Liver (tissue), 9 donors: ENCODE results near the gene SREBF1. TPM values are rescaled to one million over a fixed set of nuclear protein-coding genes. Genes with fewer than 3 reads are reported as not detected.

ENCODE experiments used
- DNase-seq: peaks from one replicate; pipeline ENCODE4 v3.0.0-alpha.2; 2017; ENCODE audit warnings: low spot score
- H3K27ac ChIP-seq, 2 donors: one replicate each; pipeline ENCODE4 v1.7.0; 2013; ENCODE audit warnings: inconsistent platforms in 2 of 2, low read length in 2 of 2, control low read depth in 1 of 2, low read depth in 1 of 2, mild to moderate bottlenecking in 1 of 2
- H3K27me3 ChIP-seq, 4 donors: one replicate each; pipeline versions ENCODE4 v1.6.1 to v1.7.0; 2013; ENCODE audit warnings: low read length in 3 of 4, inconsistent platforms in 1 of 4, mild to moderate bottlenecking in 1 of 4, moderate library complexity in 1 of 4; ENCODE audit not compliant: control insufficient read depth in 4 of 4, insufficient read depth in 4 of 4
- H3K36me3 ChIP-seq, 4 donors: one replicate each; pipeline versions ENCODE4 v1.6.1 to v1.7.0; 2013; ENCODE audit warnings: low read length in 3 of 4, mild to moderate bottlenecking in 3 of 4, low read depth in 1 of 4, moderate library complexity in 1 of 4; ENCODE audit not compliant: control insufficient read depth in 4 of 4, insufficient read depth in 3 of 4
- H3K4me1 ChIP-seq, 4 donors: one replicate each; pipeline versions ENCODE4 v1.6.1 to v1.7.0; 2013; ENCODE audit warnings: low read length in 3 of 4, mild to moderate bottlenecking in 3 of 4, moderate library complexity in 1 of 4; ENCODE audit not compliant: control insufficient read depth in 4 of 4, insufficient read depth in 4 of 4
- H3K4me3 ChIP-seq, 3 donors: one replicate each; pipeline versions ENCODE4 v1.6.1 to v1.7.0; 2013; ENCODE audit warnings: low read length in 3 of 3, control low read depth in 1 of 3, low read depth in 1 of 3, mild to moderate bottlenecking in 1 of 3
- H3K9ac ChIP-seq, 2 donors: one replicate each; pipeline ENCODE4 v1.7.0; 2013; ENCODE audit warnings: low read length in 2 of 2, mild to moderate bottlenecking in 2 of 2, moderate library complexity in 2 of 2, control low read depth in 1 of 2, low read depth in 1 of 2
- H3K9me3 ChIP-seq, 4 donors: one replicate each; pipeline versions ENCODE4 v1.6.1 to v1.7.0; 2013; ENCODE audit warnings: low read length in 3 of 4; ENCODE audit not compliant: control insufficient read depth in 4 of 4
- ATF3 ChIP-seq: IDR thresholded peaks from 2 replicates; pipeline ENCODE4 v1.6.1; 2016; ENCODE audit warnings: antibody characterized with exemption
- EGR1 ChIP-seq, 2 donors: IDR thresholded peaks; 2 replicates each; pipeline ENCODE4 v1.6.1; 2016 to 2018; ENCODE audit warnings: antibody characterized with exemption in 2 of 2, low read depth in 2 of 2
- FOXA1 ChIP-seq: IDR thresholded peaks from 2 replicates; pipeline ENCODE4 v1.6.1; 2016; ENCODE audit warnings: antibody characterized with exemption
- HNF4A ChIP-seq, 2 donors: conservative IDR thresholded peaks; 2 replicates each; pipeline ENCODE4 v1.6.1; 2016; ENCODE audit warnings: antibody characterized with exemption in 2 of 2, mild to moderate bottlenecking in 2 of 2
- HNF4G ChIP-seq: IDR thresholded peaks from 2 replicates; pipeline ENCODE4 v1.6.1; 2016; ENCODE audit warnings: antibody characterized with exemption
- MAX ChIP-seq: IDR thresholded peaks from 2 replicates; pipeline ENCODE4 v1.6.1; 2016; ENCODE audit warnings: antibody characterized with exemption
- NR2F2 ChIP-seq: IDR thresholded peaks from 2 replicates; pipeline ENCODE4 v1.6.1; 2016; ENCODE audit warnings: antibody characterized with exemption
- RAD21 ChIP-seq, 2 donors: IDR thresholded peaks; 2 replicates each; pipeline ENCODE4 v1.6.1; 2016; ENCODE audit warnings: antibody characterized with exemption in 2 of 2, mild to moderate bottlenecking in 2 of 2
- RXRA ChIP-seq, 2 donors: IDR thresholded peaks; 2 replicates each; pipeline ENCODE4 v1.6.1; 2017 to 2018; ENCODE audit warnings: antibody characterized with exemption in 2 of 2, mild to moderate bottlenecking in 1 of 2
- YY1 ChIP-seq: IDR thresholded peaks from 2 replicates; pipeline ENCODE4 v1.6.1; 2016; ENCODE audit warnings: antibody characterized with exemption, mild to moderate bottlenecking
- WGBS: extraction: QIAGEN DNeasy Blood & Tissue Kit; methylation state at CpG from one replicate; pipeline ENCODE4 v1.1.7; 2013; 5-methylcytosine and 5-hydroxymethylcytosine counted together
- polyA plus RNA-seq, 2 donors: library from polyadenylated mRNA; stranded (reverse) in 1 of 2; unstranded in 1 of 2; fragments of 200-250 nt in 1 of 2; fragments of >200 nt in 1 of 2; fragmentation: Nextera tagmentation in 1 of 2; extraction: Ambion mirVana in 1 of 2; gene quantifications; one replicate each; pipeline versions ENCODE4 v1.2.1 to v1.2.3, GENCODE V29; 2013 to 2015
- total RNA-seq, 2 donors: library from RNA; depleted of rRNA; stranded (reverse); fragments of >200 nt; gene quantifications; one replicate each; pipeline ENCODE4 v1.2.3, GENCODE V29; 2014
- TF ChIP-seq, protein P1 (sequence below): IDR thresholded peaks from 2 replicates; pipeline ENCODE4 v1.6.1; 2016; ENCODE audit warnings: antibody characterized with exemption
- TF ChIP-seq, protein P2 (sequence below): IDR thresholded peaks from 2 replicates; pipeline ENCODE4 v1.6.1; 2016; ENCODE audit warnings: antibody characterized with exemption, mild to moderate bottlenecking
- donor health status: healthy.
- donor health status: healthy.
- donor health status: healthy.
- donor health status: healthy.
- donor health status: healthy.

The SREBF1 gene
- total and polyA plus RNA-seq, 4 donors: 66.8 to 133 (median 101) TPM

DNA sequence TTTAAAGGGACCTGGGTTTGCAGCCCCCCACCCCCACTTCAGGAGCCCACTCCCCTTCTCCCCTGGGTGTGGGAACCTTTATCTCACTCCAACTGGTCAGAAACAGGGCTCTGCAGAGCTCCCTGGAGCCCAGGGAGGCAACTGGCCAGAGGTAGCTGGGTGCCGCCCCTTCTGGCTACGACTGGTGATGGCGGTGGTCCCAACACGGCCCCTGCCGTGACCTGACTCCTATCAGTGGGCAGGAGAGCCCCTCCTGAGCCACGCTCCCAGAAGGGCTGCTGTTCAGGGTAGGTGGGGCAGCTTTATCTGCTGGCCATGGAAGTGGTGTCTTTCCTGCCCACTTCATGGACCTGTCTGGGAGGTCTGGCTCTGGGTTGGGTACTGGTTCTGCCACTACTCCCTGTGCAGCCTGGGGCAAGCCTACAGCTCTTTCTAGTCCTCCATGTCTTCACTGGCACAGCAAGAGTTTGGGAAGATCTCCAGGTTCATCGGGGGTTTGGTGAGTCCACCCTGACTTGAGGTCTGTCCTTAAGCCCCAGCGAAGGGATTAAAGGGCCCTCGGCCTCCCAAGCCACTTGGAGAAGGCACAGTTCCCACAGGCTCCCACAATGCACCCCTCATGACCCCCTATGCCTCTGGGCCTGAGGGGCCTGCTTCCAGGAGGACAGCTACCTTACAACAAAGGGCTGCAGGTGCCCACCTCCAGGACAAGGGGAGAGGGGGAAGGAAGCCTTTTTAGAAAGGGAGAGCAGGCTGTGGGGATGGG lies 5.5 kb upstream of the SREBF1 start:
- TF ChIP-seq RAD21 (IDR thresholded peaks at IDR 0.05) (no peak), FOXA1 (no peak)
- Histone ChIP-seq H3K9ac (peak overlapping the region in 1 of 2 donors; percentile 8), H3K36me3 (no peaks in the 10 kb centered on the region), H3K27me3 (no peaks in the 10 kb centered on the region), H3K4me1 (peaks cover 17 to 40% (median 32%) of the 10 kb centered on the region in 4 donors), H3K4me3 (no peak overlapping the region), H3K9me3 (no peaks in the 10 kb centered on the region), H3K27ac (peak overlapping the region; percentile 97 to 100)
- no peak for DNase-seq
- 86% methylated on average over 9 of the region's 9 CpGs for WGBS

- 98% methylated on average over 1 of the region's 1 CpG for WGBS
- H3K4me1 ChIP-seq: peaks cover 17 to 45% (median 35%) of the 10 kb centered on the region in 4 donors
- DNase-seq: no peak
- peak overlapping the region in 1 of 2 donors; percentile 8 for H3K9ac ChIP-seq
- TF ChIP-seq EGR1 (IDR thresholded peaks at IDR 0.05; ENCODE audit: low read depth in 2 of 2) (no peak), MAX (no peak), RXRA (IDR thresholded peaks at IDR 0.05) (peak in 1 of 2 donors; percentile 54), RAD21 (IDR thresholded peaks at IDR 0.05) (peak in 1 of 2 donors; percentile 20), HNF4A (conservative IDR thresholded peaks at IDR 0.05) (peak in 1 of 2 donors; percentile 48), YY1 (no peak), NR2F2 (no peak)
- TF ChIP-seq, protein P1, sequence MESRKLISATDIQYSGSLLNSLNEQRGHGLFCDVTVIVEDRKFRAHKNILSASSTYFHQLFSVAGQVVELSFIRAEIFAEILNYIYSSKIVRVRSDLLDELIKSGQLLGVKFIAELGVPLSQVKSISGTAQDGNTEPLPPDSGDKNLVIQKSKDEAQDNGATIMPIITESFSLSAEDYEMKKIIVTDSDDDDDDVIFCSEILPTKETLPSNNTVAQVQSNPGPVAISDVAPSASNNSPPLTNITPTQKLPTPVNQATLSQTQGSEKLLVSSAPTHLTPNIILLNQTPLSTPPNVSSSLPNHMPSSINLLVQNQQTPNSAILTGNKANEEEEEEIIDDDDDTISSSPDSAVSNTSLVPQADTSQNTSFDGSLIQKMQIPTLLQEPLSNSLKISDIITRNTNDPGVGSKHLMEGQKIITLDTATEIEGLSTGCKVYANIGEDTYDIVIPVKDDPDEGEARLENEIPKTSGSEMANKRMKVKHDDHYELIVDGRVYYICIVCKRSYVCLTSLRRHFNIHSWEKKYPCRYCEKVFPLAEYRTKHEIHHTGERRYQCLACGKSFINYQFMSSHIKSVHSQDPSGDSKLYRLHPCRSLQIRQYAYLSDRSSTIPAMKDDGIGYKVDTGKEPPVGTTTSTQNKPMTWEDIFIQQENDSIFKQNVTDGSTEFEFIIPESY: no peak
- no peaks in the 10 kb centered on the region for H3K9me3 ChIP-seq
- H3K36me3 ChIP-seq: no peaks in the 10 kb centered on the region
- peak overlapping the region; percentile 97 to 100 for H3K27ac ChIP-seq
- H3K27me3 ChIP-seq: no peaks in the 10 kb centered on the region
- H3K4me3 ChIP-seq: no peak overlapping the region
Observed at GRCh38 chr17:17841601-17842025, 4.8 kb upstream of the SREBF1 start.

DNA sequence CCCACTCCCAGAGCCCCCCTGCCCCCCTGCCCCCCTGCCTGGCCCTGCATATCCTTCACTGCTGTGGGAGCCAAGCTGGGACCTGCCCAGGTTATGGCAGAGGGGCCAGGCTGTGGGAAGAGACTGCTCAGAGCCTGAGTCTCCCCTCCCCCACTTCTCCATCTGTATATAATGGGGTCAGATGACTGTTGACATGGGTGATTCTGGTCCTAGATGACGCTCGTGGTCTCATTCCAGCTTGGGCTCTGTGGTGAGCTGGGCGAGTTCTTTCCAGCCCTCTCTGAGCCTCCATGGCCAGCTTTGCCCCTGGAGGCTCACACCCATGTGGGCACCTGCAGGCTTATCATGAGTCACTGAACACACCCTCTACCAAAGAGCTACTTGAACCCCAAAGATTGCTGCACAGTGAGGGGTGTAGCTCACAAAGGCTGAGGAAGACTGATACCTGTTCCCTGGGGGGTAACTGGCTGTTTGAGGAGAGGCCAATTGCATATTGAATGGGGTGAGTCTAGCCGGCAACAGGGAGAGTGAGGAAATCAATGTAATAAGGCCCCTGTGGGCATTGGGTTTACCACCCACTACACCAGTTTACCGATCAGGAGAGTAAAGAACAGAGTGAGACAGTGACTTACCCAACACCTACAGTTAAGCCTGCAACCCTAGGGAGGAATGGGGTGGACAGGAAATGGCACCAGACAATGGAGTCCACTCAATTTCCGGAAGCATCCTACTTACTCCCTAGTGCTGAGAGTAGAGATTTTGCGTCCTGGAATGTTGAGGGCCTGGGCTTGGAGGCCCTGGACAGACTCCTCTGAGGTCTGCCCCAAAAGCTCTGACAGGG lies 4.2 kb upstream of the SREBF1 start:
- peak overlapping the region in 1 of 2 donors; percentile 1 for H3K9ac ChIP-seq
- no peaks in the 10 kb centered on the region for H3K27me3 ChIP-seq
- TF ChIP-seq ATF3 (no peak), HNF4G (no peak), MAX (no peak)
- TF ChIP-seq, protein P2, sequence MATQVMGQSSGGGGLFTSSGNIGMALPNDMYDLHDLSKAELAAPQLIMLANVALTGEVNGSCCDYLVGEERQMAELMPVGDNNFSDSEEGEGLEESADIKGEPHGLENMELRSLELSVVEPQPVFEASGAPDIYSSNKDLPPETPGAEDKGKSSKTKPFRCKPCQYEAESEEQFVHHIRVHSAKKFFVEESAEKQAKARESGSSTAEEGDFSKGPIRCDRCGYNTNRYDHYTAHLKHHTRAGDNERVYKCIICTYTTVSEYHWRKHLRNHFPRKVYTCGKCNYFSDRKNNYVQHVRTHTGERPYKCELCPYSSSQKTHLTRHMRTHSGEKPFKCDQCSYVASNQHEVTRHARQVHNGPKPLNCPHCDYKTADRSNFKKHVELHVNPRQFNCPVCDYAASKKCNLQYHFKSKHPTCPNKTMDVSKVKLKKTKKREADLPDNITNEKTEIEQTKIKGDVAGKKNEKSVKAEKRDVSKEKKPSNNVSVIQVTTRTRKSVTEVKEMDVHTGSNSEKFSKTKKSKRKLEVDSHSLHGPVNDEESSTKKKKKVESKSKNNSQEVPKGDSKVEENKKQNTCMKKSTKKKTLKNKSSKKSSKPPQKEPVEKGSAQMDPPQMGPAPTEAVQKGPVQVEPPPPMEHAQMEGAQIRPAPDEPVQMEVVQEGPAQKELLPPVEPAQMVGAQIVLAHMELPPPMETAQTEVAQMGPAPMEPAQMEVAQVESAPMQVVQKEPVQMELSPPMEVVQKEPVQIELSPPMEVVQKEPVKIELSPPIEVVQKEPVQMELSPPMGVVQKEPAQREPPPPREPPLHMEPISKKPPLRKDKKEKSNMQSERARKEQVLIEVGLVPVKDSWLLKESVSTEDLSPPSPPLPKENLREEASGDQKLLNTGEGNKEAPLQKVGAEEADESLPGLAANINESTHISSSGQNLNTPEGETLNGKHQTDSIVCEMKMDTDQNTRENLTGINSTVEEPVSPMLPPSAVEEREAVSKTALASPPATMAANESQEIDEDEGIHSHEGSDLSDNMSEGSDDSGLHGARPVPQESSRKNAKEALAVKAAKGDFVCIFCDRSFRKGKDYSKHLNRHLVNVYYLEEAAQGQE: no peak
- TF ChIP-seq, protein P1: no peak
- DNase-seq: no peak
- peak overlapping the region; percentile 97 to 100 for H3K27ac ChIP-seq
- H3K4me3 ChIP-seq: peak overlapping the region in 1 of 3 donors; percentile 18
- peaks cover 17 to 46% (median 35%) of the 10 kb centered on the region in 4 donors for H3K4me1 ChIP-seq
- no peaks in the 10 kb centered on the region for H3K36me3 ChIP-seq
- no peaks in the 10 kb centered on the region for H3K9me3 ChIP-seq
- 73% methylated on average over 7 of the region's 7 CpGs for WGBS
